GM10266 (cell line): ENCODE results near the gene NUPR1.
"Not testable (repeated sequence)": the region's sequence is repeated elsewhere in the genome, so short reads cannot be mapped to it uniquely, and the experiment has no call there.

Experiments used
- DNase-seq: peaks from one replicate; pipeline ENCODE4 v3.0.0; 2012; ENCODE audit errors: extremely low spot score
- CTCF ChIP-seq: IDR thresholded peaks from 2 replicates; pipeline ENCODE4 v1.5.1; 2012; ENCODE audit warnings: mild to moderate bottlenecking, low read depth; ENCODE audit not compliant: control insufficient read depth, insufficient read depth; ENCODE audit errors: missing control alignments

Gene NUPR1

GRCh38 chr16:28574925-28575324 lies 36.2 kb upstream of the NUPR1 start:
- TF ChIP-seq CTCF, result no peak
- no peak for DNase-seq

DNA sequence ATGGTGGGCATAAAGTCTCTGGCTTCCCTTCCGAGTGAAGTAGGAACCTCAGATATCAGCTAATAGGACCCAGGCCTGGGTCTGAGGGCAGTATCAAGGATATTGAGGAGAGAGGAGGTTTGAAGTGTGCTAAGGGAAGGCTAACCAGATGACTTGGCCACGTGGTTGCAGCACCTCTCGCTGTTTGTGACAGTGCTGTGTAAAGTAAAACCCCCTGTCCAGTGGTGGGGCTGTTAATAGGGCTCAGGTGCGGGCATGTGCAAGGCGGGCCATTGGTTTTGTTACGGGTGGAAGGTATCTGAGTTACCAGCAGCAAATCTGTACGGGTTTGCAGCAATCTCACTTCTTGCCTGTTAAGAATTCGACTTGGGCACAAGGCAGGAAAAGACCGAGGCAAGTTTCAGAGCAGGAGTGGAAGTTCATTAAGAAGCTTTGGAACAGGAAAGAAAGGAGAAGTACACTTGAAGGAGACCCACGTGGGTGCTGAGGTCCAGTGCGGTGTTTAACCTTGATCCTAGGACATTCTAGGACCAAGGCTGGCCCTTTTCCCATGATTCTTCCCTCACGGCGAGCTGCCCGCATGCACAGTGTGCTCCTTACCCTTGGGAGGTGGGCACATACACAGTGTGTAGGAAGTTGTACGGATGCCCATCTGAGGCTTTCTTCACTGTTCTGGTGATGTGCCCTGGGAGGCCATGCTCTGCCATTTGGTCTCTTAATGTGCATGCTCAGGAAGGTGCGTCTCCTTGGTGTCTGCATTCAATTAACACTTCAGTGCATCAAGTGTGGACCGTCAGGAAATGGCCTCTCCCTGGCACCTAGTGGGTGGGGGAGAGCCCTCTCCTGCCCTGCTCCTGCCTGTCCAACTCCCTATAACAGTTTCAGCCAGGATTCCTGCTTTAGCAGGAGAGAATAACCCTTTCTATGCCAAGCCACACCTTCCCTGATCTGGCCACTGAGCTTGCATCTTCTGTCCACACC lies 35.3 kb upstream of the NUPR1 start:
- no peak for TF ChIP-seq CTCF
- no peak for DNase-seq

GRCh38 chr16:28572696-28573510 lies 34.1 kb upstream of the NUPR1 start:
- TF ChIP-seq CTCF, result no peak
- DNase-seq, result no peak

DNA sequence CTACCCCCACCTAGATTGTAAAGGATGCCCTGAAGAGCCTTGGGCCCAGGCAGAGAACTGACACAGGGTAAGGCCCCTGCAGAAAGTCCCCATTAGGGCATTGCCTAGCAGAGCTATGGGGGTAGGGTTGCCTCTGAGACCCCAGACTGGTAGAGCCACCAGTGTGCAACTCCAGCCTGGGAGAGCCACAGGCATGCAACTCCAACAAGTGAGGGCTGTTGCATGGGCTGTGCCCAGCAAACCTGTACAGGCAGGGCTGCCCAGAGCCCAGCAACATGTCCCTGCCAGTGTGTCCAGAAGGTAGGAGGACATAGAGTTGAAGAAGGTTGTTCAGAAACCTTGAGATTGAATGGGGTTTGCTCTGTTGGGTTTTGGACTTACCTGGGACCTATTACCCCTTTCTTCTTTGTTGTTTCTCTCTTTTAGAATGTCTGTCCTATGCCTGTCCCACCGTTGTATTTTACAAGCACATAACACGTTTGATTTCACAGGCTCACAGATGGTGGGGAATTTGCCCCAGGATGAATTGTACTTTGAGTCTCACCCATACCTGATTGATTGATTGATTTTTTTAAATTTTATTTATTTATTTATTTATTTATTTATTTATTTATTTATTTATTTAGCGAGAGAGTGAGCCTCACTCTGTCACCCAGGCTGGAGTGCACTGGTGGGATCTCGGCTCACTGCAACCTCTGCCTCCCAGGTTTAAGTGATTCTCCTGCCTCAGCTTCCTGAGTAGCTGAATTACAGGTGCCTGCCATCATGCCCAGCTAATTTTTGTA lies 31.4 kb upstream of the NUPR1 start:
- DNase-seq, result no peak
- TF ChIP-seq CTCF, result no peak

DNA sequence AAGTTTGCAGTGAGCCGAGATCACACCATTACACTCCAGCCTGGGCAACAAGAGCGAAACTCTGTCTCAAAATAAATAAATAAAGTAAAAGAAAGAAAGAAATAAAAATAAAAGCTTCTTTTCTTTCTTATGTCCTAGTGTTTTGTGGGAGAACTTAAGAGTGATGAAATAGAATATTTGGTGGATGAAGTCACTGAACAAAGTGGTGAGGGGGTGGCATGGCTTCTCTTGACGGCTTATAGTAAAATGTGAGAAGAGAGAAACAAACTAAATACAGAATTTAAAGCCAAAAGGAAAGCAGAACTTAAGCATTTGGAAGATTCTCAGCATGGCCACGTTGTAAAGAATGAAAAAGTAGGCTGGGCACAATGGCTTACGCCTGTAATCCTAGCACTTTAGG lies 30.2 kb upstream of the NUPR1 start:
- no peak for TF ChIP-seq CTCF
- DNase-seq, result no peak

DNA sequence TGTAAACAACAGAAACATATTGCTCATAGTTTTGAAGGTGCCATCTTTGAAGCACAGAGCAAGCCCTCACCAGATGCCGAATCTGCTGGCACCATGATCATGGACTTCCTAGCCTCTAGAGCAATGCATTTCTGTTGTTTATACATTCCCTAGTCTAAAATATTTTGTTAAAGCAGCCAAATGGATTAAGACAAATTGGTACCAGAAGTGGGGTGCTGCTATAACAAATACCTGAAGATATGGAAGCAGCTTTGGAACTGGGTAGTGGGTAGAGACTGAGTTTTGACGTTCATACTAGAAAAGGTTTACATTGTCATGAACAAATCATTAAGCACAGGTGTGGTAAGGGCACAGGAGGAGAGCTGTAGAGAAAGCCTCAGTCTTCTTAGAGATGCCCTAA lies 28.5 kb upstream of the NUPR1 start:
- no peak for DNase-seq
- TF ChIP-seq CTCF, result no peak

DNA sequence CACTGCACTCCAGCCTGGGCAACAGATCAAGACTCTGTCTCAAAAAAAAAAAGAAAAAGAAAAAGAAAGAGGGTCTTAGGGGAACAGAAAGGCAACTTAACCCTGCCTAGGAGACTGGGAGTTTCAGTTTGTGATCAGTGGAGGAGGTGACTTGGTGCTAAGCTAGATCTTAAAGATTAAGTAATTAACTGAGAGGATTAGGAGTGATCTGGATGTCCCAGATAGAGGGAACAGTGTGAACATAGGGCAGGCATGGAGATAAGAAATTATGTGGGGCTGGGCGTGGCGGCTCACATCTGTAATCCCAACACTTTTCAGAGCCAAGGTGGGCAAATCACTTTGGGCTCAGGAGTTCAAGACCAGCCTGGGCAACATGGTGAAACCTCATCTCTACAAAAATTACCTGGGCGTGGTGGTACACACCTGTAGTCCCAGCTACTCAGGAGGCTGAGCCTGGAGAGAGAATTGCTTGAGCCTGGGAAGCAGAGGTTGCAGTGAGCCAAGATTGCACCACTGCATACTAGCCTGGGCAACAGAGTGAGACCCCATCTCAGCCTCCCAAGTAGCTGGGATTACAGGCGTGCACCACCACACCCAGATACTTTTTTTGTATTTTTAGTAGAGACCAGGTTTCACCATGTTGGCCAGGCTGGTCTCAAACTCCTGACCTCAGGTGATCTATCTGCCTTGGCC lies 27.6 kb upstream of the NUPR1 start:
- not testable (repeated sequence) for DNase-seq
